Measurements from ENCODE around the gene SNX8. TPM values are rescaled to one million over a fixed set of nuclear protein-coding genes. Genes with fewer than 3 reads are reported as not detected.

The SNX8 gene
- total and polyA plus RNA-seq, 2 of the 4 experiments (the other 2 are of a cell fraction) = 7.7 to 55.9 TPM

DNA sequence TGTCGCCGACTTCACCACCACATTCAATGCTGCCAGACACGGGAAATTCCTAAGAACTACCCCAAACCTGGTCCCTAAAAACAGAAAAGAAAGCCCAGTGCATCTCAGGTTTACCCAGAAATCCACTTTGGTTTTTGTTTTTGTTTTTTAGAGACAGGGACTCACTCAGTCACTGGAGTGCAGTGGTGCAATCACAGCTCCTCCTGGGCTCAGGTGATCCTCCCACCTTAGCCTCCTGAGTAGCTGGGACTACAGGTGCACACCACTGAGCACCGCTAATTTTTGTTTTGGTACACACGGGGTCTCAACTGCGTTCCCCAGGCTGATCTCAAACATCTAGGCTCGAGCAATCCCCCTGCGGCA, 104.3 kb downstream of the SNX8 start:
- DNase-seq = no peak
- Histone ChIP-seq H3K4me3 (ENCODE audit: insufficient read depth, low read depth, low read length) (no peak overlapping the region), H3K14ac (replicated peaks; ENCODE audit: low read depth, low read length) (no peak overlapping the region), H3K9ac (ENCODE audit: low read depth, low read length) (no peak overlapping the region), H3K4me2 (ENCODE audit: low read depth, low read length) (no peak overlapping the region), H3K79me1 (ENCODE audit: low read depth in 1 of 2, low read length in 2 of 2) (peaks cover 0 to 6% of the 10 kb centered on the region in 2 experiments; a peak in 1 of 4 replicates), H3K4ac (ENCODE audit: low read depth, low read length) (no peak overlapping the region), H2BK15ac (ENCODE audit: low read depth, low read length) (no peak overlapping the region), H4K91ac (ENCODE audit: insufficient read depth, low read depth, low read length) (no peak overlapping the region), H4K20me1 (ENCODE audit: insufficient read depth, low read length) (peaks cover 6% of the 10 kb centered on the region; the same call in 1 of the 2 replicates), H4K8ac (ENCODE audit: low read depth in 2 of 2, low read length in 2 of 2) (no peak overlapping the region), H2AK9ac (replicated peaks; ENCODE audit: low read depth, low read length, poor library complexity) (no peak overlapping the region), H4K5ac (ENCODE audit: low read depth, low read length) (no peak overlapping the region), H3K27ac (ENCODE audit: insufficient read depth, low read length) (no peak overlapping the region), H2BK5ac (ENCODE audit: low read depth, low read length, poor library complexity, severe bottlenecking) (no peak overlapping the region), H2BK120ac (ENCODE audit: low read depth, low read length) (no peak overlapping the region), H2BK20ac (ENCODE audit: low read depth, low read length) (no peak overlapping the region), H3K23ac (ENCODE audit: low read depth, low read length) (no peak overlapping the region), H3K56ac (ENCODE audit: extremely low read depth, insufficient read depth, low read length) (no peak overlapping the region), H2AFZ (replicated peaks; ENCODE audit: low read length, poor library complexity) (no peak overlapping the region), H3K27me3 (ENCODE audit: control insufficient read depth, insufficient read depth, low read length) (no peaks in the 10 kb centered on the region), H3K4me1 (ENCODE audit: control insufficient read depth, insufficient read depth, low read length) (peaks cover 5% of the 10 kb centered on the region), H2AK5ac (ENCODE audit: low read depth, low read length) (no peak overlapping the region), H3K18ac (ENCODE audit: low read depth, low read length) (no peak overlapping the region), H3K9me1 (ENCODE audit: insufficient read depth, low read length) (peaks cover 9% of the 10 kb centered on the region), H3K9me3 (ENCODE audit: control insufficient read depth, insufficient read depth, low read length) (no peaks in the 10 kb centered on the region), H3K36me3 (ENCODE audit: control insufficient read depth, insufficient read depth, low read length) (peaks cover 40% of the 10 kb centered on the region)
- TF ChIP-seq, protein P1, sequence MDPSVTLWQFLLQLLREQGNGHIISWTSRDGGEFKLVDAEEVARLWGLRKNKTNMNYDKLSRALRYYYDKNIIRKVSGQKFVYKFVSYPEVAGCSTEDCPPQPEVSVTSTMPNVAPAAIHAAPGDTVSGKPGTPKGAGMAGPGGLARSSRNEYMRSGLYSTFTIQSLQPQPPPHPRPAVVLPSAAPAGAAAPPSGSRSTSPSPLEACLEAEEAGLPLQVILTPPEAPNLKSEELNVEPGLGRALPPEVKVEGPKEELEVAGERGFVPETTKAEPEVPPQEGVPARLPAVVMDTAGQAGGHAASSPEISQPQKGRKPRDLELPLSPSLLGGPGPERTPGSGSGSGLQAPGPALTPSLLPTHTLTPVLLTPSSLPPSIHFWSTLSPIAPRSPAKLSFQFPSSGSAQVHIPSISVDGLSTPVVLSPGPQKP (IDR thresholded peaks at IDR 0.05; ENCODE audit: borderline replicate concordance, low read depth, low read length) = no peak
- TF ChIP-seq MXI1 (IDR thresholded peaks at IDR 0.05; ENCODE audit: borderline replicate concordance, low read depth, low read length) (no peak), BHLHE40 (IDR thresholded peaks at IDR 0.05; ENCODE audit: low read depth, low read length) (no peak), SMC3 (IDR thresholded peaks at IDR 0.05; ENCODE audit: low read depth, low read length) (no peak), CTCF (conservative IDR thresholded peaks at IDR 0.05; ENCODE audit: low read depth, low read length) (no peak), CEBPB (IDR thresholded peaks at IDR 0.05; ENCODE audit: low read depth, low read length) (no peak)
- no CpG with 5 or more reads among the region's 8 CpGs for WGBS, 2 experiments (ENCODE audit: extremely low coverage in 2 of 2, insufficient read length in 1 of 2)
- no TSS peak for BruUV-seq (replicated peaks)
- intact Hi-C loops (cut with micrococcal nuclease) = loop anchor here (1.0 to 10.0 kb wide), 3 partner anchors 105 to 631 kb away; no protein-coding TSS in a partner anchor
- no peak for ATAC-seq (ENCODE audit: low read depth)
- ChIA-PET POLR2A (ENCODE audit: unreplicated experiment) (no interaction called here), CTCF (no interaction called here)
- dilution Hi-C loops (cut with HindIII; ENCODE audit: low sequenced_read_pairs, unreplicated experiment) = no loop called here
- in situ Hi-C loops (cut with MboI; ENCODE audit: low sequenced_read_pairs) = loop anchor here (10.0 kb wide), 2 partner anchors 555 to 635 kb away; partner anchors contain the start of gene PSMG3

Measured in IMR-90 (cell line).